Stimulated activated CD8-positive, alpha-beta memory T cell treated with anti-CD3 and anti-CD28 coated beads, Interleukin-7, amount 100 ng/mL, for 4 hours (primary cell): ENCODE results near the gene KRTAP12-2.
A peak's percentile ranks its signal among the peaks of the same experiment; 100 is the strongest.
"Not testable (repeated sequence)": the region's sequence is repeated elsewhere in the genome, so short reads cannot be mapped to it uniquely, and the experiment has no call there.

ENCODE experiments used
- DNase-seq, 2 donors: peaks; one replicate each; pipeline ENCODE4 v3.0.0-alpha.2; 2020; ENCODE audit warnings: low read depth in 2 of 2

Gene KRTAP12-2

DNA sequence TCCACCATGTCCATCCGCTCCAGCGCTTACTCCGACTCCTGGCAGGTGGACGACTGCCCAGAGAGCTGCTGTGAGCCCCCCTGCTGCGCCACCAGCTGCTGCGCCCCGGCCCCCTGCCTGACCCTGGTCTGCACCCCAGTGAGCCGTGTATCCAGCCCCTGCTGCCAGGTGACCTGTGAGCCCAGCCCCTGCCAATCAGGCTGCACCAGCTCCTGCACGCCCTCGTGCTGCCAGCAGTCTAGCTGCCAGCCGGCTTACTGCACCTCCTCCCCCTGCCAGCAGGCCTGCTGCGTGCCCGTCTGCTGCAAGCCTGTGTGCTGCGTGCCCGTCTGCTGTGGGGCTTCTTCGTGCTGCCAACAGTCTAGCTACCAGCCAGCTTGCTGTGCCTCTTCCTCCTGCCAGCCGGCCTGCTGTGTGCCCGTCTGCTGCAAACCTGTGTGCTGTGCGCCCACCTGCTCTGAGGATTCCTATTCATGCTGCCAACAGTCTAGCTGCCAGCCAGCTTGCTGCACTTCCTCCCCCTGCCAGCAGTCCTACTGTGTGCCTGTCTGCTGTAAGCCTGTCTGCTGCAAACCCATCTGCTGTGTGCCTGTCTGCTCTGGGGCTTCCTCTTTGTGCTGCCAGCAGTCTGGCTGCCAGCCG, 39.4 kb downstream of the KRTAP12-2 start:
- not testable (repeated sequence) for DNase-seq

DNA sequence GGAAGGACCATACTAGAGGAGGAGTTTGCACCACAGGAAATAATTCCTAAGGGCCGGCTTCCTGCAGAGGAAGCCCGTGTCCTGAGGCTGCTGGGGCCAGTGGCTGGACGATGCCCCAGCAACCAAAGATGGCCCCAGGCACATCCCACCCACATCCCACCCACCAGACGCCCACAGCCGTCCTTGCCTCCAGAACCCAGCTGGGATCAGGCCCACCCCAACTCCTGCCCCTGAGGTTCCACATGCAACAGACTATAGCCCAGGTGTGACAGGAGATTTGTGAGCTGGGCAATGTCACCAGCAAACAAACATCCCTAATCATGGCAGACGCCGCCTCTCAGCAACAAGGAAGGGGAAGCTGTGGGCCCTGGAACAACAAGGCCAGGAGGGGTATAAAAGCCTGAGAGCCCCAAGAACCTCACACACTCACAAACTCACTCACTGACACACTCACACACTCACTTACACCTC, 40.0 kb downstream of the KRTAP12-2 start, which contains the start of gene KRTAP10-9:
KRTAP10-9 (plus strand) TSS at position 421 of the 471 bp plus-strand sequence. CDS start 79 bp downstream, outside the sequence.
- DNase-seq, result no peak

DNA sequence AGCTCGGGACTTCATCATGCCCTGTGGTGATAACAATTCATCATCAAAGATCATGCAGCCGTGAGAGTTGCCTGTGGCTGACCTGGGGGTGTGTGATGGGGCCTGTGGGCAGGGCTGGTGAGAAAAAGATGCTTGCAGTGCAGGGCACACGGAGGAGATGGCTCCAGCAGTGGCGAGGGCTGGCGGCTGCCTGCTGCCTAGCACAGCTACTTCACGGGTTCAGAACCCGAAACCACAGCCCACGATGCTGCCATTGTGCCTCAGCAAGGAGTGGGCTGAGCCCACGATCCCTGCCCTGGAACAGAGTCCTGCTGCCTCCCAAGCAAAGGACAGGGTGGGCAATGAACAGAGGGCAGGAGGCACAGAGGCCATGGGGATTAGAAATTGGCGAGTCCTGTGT, 40.5 kb downstream of the KRTAP12-2 start:
- DNase-seq, result peak in 1 of 2 donors; percentile 25

DNA sequence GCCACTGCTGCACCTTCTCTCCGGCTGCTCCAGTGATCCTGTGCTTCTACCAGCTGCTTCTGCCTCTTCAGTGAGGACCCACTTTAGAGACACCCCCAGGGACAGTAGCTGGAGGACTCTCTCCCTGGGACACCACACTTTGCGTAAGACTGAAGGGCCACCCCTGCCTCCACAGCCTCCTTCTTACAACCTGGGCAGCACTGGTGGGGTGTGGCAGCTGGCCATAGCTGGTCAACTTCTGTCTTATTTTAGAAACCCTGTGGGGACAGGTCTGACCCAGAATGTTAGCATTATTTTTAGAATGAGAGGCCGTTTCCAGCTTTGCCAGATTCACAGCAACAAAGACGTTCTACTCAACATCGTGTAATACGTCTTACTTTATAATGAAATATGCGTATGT, 41.0 kb downstream of the KRTAP12-2 start:
- no peak for DNase-seq

DNA sequence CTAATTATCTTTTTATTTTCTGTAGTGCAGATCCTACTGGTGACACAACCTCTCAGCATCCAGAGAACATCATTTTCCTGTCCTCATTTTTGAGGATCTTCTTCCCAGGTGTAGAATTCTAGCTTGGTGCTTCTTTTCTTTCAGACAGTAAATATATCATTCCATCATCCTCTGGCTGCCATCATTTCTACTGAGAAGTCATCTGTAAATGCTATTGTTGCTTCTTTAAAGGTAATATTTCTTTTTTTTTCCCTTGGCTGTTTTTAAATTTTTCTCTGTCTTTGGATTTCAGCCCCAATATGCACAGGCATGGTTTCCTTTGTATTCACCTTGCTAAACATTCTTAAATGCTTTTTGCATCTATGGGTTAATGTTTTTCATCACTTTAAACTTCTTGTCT, 43.2 kb downstream of the KRTAP12-2 start:
- no peak for DNase-seq

DNA sequence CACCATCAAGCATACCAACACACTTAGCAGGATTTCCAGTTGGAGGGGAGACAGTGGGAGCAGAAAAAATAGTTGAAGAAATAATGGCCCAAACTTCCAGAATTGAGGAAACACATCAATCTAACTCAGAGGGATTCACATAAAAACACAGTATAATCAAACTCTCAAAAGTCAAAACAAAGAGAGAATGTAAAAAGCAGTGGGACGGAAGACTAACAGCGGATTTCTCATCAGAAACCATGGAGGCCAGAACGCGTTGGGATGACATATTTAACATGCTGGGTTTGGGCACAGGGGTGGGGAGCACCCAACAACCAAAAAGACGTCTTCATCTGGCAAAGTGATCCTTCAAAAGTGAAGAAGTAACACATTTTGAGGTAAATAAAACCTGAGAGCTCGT, 46.8 kb downstream of the KRTAP12-2 start:
- DNase-seq, result no peak

DNA sequence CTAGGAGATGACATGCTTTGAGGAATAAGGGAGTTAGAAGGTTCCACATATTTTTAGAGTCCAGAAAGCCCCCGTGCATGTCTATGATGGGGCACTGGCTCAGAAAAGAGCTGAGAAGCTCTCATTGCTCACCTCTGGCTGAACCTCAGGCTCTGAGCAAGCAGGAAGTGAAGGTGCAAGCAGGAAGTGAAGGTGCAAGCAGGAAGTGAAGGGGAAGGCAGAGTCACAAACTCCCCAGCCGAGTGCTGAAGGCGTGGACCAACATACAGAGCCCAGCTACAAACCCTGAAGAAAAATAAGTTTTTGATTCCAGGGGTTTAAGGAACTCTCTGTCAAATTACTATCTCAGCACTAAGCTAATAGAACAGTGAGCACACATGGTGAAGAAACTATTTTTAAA, 47.8 kb downstream of the KRTAP12-2 start:
- DNase-seq, result peak; percentile 54 to 59

DNA sequence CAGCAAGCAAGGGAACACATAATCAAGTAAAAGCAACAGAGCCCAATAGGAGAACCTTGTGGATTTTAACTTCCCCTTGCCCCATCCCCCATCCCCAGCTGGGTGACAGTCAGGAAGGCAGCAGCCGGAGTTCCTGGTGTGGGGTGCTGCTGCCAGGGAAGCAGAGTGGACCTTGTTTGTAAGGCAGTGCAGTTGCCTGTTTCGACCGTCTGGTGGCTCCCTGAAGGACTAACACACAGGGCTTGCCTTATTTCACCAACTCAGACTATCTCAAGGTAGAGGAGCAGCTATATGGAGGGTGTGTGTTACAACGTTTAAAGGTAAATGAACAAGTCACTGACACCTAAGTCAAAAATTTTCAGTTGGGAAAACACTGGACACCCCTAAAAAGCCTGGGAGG, 48.2 kb downstream of the KRTAP12-2 start:
- no peak for DNase-seq

DNA sequence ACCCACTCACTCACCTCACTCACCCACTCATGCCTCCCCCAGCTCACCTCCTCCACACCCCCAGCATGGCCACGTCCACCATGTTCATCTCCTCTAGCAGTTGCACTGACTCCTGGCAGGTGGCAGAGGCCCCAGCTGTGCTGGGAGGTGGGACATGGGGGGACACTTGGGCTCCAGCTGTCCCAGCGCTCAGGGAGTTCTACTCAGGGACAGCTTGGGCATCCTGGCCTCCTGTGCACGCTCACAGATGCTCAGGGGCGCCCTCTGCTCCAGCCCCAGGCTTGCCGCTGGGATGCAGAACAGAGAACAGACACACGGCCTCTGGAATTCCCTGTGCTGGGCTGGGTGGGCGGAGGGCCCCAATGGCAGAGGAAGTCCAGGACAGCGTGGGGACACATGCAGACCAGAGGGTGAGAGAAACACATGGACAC, 49.6 kb downstream of the KRTAP12-2 start:
- DNase-seq, result no peak

DNA sequence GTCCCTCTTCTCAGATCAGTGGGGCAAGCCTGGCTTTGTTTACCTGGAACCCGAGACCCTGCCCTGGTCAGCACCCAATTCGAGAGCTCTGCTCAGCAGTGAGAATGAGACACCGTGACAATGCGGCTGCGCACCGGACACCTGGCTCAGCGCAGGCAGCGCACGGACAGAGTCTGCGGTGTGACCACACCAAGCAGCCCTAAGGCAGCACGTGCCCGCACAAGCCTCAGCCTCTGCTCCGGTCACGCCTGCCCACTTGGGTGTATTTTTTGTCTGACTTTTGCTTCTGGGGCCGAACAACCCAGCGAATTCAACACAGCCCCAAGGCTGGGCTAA, 50.2 kb downstream of the KRTAP12-2 start:
- no peak for DNase-seq
